HuH-7 (cell line): Measurements from ENCODE around the gene UNC79.

Experiments
- DNase-seq: peaks from one replicate; pipeline ENCODE4 v3.0.0; 2011; ENCODE audit warnings: low spot score

UNC79 gene

GRCh38 chr14:93728651-93729016 lies 297.9 kb downstream of the UNC79 start:
- DNase-seq = no peak

GRCh38 chr14:93729993-93730392 lies 299.3 kb downstream of the UNC79 start:
- DNase-seq = no peak

GRCh38 chr14:93731753-93732152 lies 301.0 kb downstream of the UNC79 start:
- DNase-seq = no peak

- no peak for DNase-seq
These were observed 301.8 kb downstream of the UNC79 start for GRCh38 chr14:93732524-93732923.

GRCh38 chr14:93733231-93733630 lies 302.5 kb downstream of the UNC79 start:
- no peak for DNase-seq

GRCh38 chr14:93733631-93734030 lies 302.9 kb downstream of the UNC79 start:
- no peak for DNase-seq

GRCh38 chr14:93734086-93734822 lies 303.5 kb downstream of the UNC79 start:
- no peak for DNase-seq

- no peak for DNase-seq
These were observed 304.5 kb downstream of the UNC79 start for GRCh38 chr14:93735206-93735605.

GRCh38 chr14:93736378-93737014 lies 305.8 kb downstream of the UNC79 start:
- peak; percentile 63 for DNase-seq

- no peak for DNase-seq
These were observed 306.9 kb downstream of the UNC79 start for GRCh38 chr14:93737634-93738033.

GRCh38 chr14:93741556-93742230 lies 311.0 kb downstream of the UNC79 start:
- DNase-seq = no peak

GRCh38 chr14:93742761-93743160 lies 312.0 kb downstream of the UNC79 start:
- no peak for DNase-seq

GRCh38 chr14:93743270-93744060 lies 312.7 kb downstream of the UNC79 start:
- DNase-seq = no peak

GRCh38 chr14:93744176-93744575 lies 313.4 kb downstream of the UNC79 start:
- DNase-seq = no peak

- DNase-seq = no peak
These were observed 314.1 kb downstream of the UNC79 start for GRCh38 chr14:93744876-93745275.

- no peak for DNase-seq
These were observed 315.0 kb downstream of the UNC79 start for GRCh38 chr14:93745603-93746273.

- DNase-seq = no peak
These were observed 316.4 kb downstream of the UNC79 start for GRCh38 chr14:93747102-93747501.

GRCh38 chr14:93747560-93747959 lies 316.8 kb downstream of the UNC79 start:
- DNase-seq = no peak

- no peak for DNase-seq
These were observed 317.7 kb downstream of the UNC79 start for GRCh38 chr14:93748208-93749075.

- no peak for DNase-seq
These were observed 318.3 kb downstream of the UNC79 start for GRCh38 chr14:93749076-93749420.
